Testis (tissue), 3 donors: ENCODE measurements around the gene NRXN3. TPM values are rescaled to one million over a fixed set of nuclear protein-coding genes. Genes with fewer than 3 reads are reported as not detected.

Source experiments
- DNase-seq: peaks from one replicate; pipeline ENCODE4 v3.0.0-alpha.2; 2019
- H3K27ac ChIP-seq, 2 donors: fragments of 200-600 bp; sonication (generic); one replicate each; pipeline ENCODE4 v1.5.1; 2019
- H3K27me3 ChIP-seq: fragments of 200-600 bp; sonication (generic); one replicate; pipeline ENCODE4 v1.5.1; 2019
- H3K36me3 ChIP-seq: fragments of 200-600 bp; sonication (generic); one replicate; pipeline ENCODE4 v1.5.1; 2017; ENCODE audit warnings: low read depth; ENCODE audit errors: missing control alignments
- H3K4me1 ChIP-seq: fragments of 200-600 bp; sonication (generic); one replicate; pipeline ENCODE4 v1.5.1; 2019
- H3K4me3 ChIP-seq, 2 donors: fragments of 200-600 bp; sonication (generic); one replicate each; pipeline ENCODE4 v1.5.1; 2017 to 2019
- H3K9me3 ChIP-seq: fragments of 200-600 bp; sonication (generic); one replicate; pipeline ENCODE4 v1.5.1; 2017
- CTCF ChIP-seq, 3 experiments: fragments of 450-650 bp in 2 of 3; fragments of 200-600 bp in 1 of 3; sonication (generic) in 1 of 3; IDR thresholded peaks; one replicate each; pipeline ENCODE4 v1.5.1; 2016 to 2019; ENCODE audit warnings: antibody characterized with exemption in 3 of 3, mild to moderate bottlenecking in 2 of 3, moderate library complexity in 1 of 3
- POLR2A ChIP-seq: fragments of 450-650 bp; IDR thresholded peaks from one replicate; pipeline ENCODE4 v1.6.1; 2017; ENCODE audit warnings: antibody characterized with exemption, mild to moderate bottlenecking, moderate library complexity
- WGBS, 2 donors: methylation state at CpG; one replicate each; pipeline ENCODE4 v1.1.5; 2018; 5-methylcytosine and 5-hydroxymethylcytosine counted together
- intact Hi-C: fragments of 100-400 bp; cut with DNase I; formaldehyde crosslinking; loops from one replicate; pipeline ENCODE4 v1.15.1; 2023; ENCODE audit warnings: low total_unique reads
- polyA plus RNA-seq: library from polyadenylated mRNA; stranded (reverse); fragments of 350-450 nt; fragmentation: Illumina TruSeq; extraction: RNeasy Lipid Tissue Mini Kit (QIAGEN cat#74804); gene quantifications from one replicate; pipeline ENCODE4 v1.2.3, GENCODE V29; 2014; ENCODE audit warnings: low read depth, low replicate concordance; ENCODE audit not compliant: insufficient read depth
- total RNA-seq, 2 donors: library from RNA; depleted of rRNA; stranded (reverse); fragments of >200 nt; gene quantifications; one replicate each; pipeline ENCODE4 v1.2.3, GENCODE V29; 2016

NRXN3 gene
- total and polyA plus RNA-seq, 3 donors from 2014 or later, result 3.5 to 8.0 (median 3.9) TPM

- no peak overlapping the region for H3K27ac ChIP-seq
- no peaks in the 10 kb centered on the region for H3K36me3 ChIP-seq
- H3K27me3 ChIP-seq, result no peaks in the 10 kb centered on the region
- no peaks in the 10 kb centered on the region for H3K4me1 ChIP-seq
- no peak for DNase-seq
- H3K4me3 ChIP-seq, result no peak overlapping the region
- 87 to 88% methylated on average over 3 of the region's 3 CpGs for whole genome bisulfite sequencing, 2 donors
- TF ChIP-seq POLR2A (no peak), CTCF (IDR thresholded peaks at IDR 0.05) (no peak)
- intact Hi-C loops, result no loop called here
- H3K9me3 ChIP-seq, result no peaks in the 10 kb centered on the region
These were observed 1495.4 kb downstream of the NRXN3 start for GRCh38 chr14:79665556-79665955.

GRCh38 chr14:79668951-79669350 is 1498.8 kb downstream of the NRXN3 start:
- no peak overlapping the region for H3K4me3 ChIP-seq
- intact Hi-C loops, result no loop called here
- TF ChIP-seq CTCF (IDR thresholded peaks at IDR 0.05) (no peak), POLR2A (no peak)
- WGBS, 2 donors, result 82 to 93% methylated on average over 3 of the region's 3 CpGs
- no peaks in the 10 kb centered on the region for H3K9me3 ChIP-seq
- no peaks in the 10 kb centered on the region for H3K27me3 ChIP-seq
- no peak overlapping the region for H3K27ac ChIP-seq
- no peak for DNase-seq
- no peaks in the 10 kb centered on the region for H3K4me1 ChIP-seq
- H3K36me3 ChIP-seq, result no peaks in the 10 kb centered on the region

GRCh38 chr14:79670811-79671210 is 1500.6 kb downstream of the NRXN3 start:
- 89 to 91% methylated on average over 5 of the region's 5 CpGs for WGBS, 2 donors
- Histone ChIP-seq H3K4me3 (no peak overlapping the region), H3K9me3 (no peaks in the 10 kb centered on the region), H3K36me3 (no peaks in the 10 kb centered on the region), H3K27me3 (no peaks in the 10 kb centered on the region), H3K4me1 (no peaks in the 10 kb centered on the region), H3K27ac (no peak overlapping the region)
- DNase-seq, result no peak
- TF ChIP-seq POLR2A (no peak), CTCF (IDR thresholded peaks at IDR 0.05) (no peak)
- intact Hi-C loops, result no loop called here

GRCh38 chr14:79680087-79680486 is 1509.9 kb downstream of the NRXN3 start:
- Histone ChIP-seq H3K36me3 (no peaks in the 10 kb centered on the region), H3K9me3 (no peaks in the 10 kb centered on the region), H3K27ac (no peak overlapping the region), H3K4me1 (no peaks in the 10 kb centered on the region), H3K4me3 (no peak overlapping the region), H3K27me3 (no peaks in the 10 kb centered on the region)
- TF ChIP-seq POLR2A (no peak), CTCF (IDR thresholded peaks at IDR 0.05) (no peak)
- no peak for DNase-seq
- WGBS, 2 donors, result 84 to 89% methylated on average over 5 of the region's 5 CpGs
- intact Hi-C loops, result no loop called here

GRCh38 chr14:79686196-79686595 is 1516.0 kb downstream of the NRXN3 start:
- Histone ChIP-seq H3K4me3 (no peak overlapping the region), H3K36me3 (no peaks in the 10 kb centered on the region), H3K27ac (no peak overlapping the region), H3K27me3 (no peaks in the 10 kb centered on the region), H3K9me3 (no peaks in the 10 kb centered on the region), H3K4me1 (no peaks in the 10 kb centered on the region)
- TF ChIP-seq CTCF (IDR thresholded peaks at IDR 0.05), result no peak
- TF ChIP-seq POLR2A, result no peak
- intact Hi-C loops, result no loop called here
- WGBS, 2 donors, result 70 to 78% methylated on average over 1 of the region's 1 CpG
- DNase-seq, result no peak
